Limb (tissue), 2 donors: ENCODE results near the gene CRIM1.
"Not testable (repeated sequence)": the region's sequence is repeated elsewhere in the genome, so short reads cannot be mapped to it uniquely, and the experiment has no call there.

Source experiments
- DNase-seq, 2 donors: peaks; one replicate each; pipeline ENCODE4 v3.0.0-alpha.2; 2016; ENCODE audit errors: extremely low spot score in 2 of 2

CRIM1 gene, protein sequence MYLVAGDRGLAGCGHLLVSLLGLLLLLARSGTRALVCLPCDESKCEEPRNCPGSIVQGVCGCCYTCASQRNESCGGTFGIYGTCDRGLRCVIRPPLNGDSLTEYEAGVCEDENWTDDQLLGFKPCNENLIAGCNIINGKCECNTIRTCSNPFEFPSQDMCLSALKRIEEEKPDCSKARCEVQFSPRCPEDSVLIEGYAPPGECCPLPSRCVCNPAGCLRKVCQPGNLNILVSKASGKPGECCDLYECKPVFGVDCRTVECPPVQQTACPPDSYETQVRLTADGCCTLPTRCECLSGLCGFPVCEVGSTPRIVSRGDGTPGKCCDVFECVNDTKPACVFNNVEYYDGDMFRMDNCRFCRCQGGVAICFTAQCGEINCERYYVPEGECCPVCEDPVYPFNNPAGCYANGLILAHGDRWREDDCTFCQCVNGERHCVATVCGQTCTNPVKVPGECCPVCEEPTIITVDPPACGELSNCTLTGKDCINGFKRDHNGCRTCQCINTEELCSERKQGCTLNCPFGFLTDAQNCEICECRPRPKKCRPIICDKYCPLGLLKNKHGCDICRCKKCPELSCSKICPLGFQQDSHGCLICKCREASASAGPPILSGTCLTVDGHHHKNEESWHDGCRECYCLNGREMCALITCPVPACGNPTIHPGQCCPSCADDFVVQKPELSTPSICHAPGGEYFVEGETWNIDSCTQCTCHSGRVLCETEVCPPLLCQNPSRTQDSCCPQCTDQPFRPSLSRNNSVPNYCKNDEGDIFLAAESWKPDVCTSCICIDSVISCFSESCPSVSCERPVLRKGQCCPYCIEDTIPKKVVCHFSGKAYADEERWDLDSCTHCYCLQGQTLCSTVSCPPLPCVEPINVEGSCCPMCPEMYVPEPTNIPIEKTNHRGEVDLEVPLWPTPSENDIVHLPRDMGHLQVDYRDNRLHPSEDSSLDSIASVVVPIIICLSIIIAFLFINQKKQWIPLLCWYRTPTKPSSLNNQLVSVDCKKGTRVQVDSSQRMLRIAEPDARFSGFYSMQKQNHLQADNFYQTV

DNA sequence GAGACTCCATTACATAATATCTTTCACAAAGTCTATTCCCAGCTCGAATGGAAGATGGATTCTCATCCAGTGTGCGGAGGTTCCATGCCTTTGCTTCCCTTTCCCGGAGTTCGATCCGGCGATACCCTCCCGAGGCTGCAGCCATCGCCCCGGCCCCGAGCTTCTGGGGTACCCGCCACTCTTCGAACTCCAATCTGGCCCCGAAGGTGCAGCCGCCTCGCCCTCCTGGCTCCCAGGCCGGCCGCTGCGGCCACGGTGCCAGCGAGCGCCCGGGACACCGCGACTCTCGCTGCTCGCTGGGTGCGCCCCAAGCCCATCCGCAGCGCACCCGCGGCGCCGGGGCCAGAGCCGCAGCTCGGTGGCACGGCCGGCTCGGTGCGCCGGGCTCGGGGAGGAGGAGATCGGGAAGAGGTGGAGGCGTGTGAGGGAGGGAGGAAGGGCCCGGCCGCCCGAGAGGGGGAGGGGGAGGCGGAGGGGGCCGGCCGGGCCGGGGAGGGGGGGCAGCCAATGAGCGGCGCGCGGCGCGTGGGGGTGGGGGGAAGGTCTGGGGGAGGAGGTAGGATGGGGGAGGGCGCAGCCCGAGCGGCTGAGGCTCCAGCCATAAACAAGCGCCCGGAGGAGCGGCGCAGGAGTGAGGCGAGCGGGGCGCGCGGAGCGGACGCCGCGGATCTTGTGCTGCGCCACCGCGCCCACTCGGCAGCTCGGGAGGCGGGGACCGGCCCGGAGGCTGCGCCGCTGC is at the start of gene CRIM1:
TSS of gene CRIM1 (plus strand) at position 628 of the 739 bp plus-strand sequence. CDS start 515 bp downstream, outside the sequence.
- peak; percentile 87 to 95 for DNase-seq

DNA sequence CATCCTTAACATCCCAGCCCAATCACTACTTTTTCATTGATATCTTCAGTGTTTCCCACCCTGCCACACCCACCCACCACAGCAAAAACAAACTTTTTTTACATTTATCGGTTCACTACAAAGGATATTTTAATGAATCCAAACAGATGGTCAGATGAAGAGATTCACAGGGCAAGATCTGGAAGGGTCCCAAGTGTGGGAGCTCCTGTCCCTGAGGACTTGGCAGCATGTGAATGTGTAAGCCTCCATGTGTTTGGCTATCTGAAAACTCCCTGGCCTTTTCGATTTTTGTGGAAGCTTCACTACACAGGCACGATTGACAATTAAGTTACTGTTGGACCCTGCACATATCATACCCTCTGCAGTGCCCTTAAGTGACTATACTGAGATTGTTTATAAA is 48.1 kb upstream of the CRIM1 start:
- no peak for DNase-seq

DNA sequence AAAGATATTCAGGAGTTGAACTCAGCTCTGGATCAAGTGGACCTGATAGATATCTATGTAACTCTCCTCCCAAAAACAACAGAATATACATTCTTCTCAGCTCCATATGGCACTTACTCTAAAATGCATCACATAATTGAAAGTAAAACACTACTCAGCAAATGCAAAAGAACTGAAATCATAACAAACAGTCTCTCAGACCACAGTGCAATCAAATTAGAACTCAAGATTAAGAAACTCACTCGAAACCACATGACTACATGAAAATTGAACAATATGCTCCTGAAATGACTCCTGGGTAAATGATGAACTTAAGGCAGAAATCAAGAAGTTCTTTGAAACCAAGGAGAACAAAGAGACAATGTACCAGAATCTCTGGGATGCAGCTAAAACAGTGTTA is 45.1 kb upstream of the CRIM1 start:
- not testable (repeated sequence) for DNase-seq

DNA sequence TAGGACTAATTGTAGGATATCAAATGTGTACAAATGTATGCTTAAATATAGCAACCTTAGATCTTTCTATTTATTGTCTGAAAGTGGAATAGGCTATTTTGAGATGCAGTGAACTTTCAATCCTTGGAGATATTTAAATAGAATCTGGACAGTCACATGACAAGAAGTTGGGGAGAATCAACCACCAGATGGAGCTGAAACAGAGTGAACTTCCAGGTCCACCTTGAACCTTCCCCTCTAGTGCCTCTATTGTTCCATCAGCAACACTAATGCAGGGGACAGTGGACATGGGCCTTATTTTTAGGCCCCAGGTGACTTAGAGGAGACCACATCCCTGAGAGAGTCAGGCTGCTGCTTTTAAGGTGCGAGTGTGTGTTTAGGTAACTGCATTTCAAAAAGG is 37.0 kb upstream of the CRIM1 start:
- DNase-seq: no peak

DNA sequence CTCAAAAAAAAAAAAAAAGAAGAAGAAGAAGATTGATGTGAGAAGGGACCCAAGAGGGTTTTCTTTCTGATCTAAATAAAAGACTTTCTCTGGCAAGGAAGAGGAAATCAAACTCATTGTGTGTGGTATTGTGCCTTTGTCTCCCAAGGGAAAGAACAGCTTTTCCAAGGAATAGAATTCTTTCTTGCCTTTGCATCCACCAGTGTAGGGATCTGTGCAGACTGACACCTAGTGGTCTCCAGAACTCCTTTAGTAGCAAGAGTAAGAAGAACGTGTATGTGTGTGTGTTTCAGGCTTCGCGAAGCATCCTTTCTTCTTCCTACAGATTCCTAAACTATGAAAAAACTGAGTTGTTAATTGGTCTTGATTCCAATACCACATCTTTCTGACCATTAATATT is 33.5 kb upstream of the CRIM1 start:
- DNase-seq: peak in 1 of 2 donors; percentile 28

DNA sequence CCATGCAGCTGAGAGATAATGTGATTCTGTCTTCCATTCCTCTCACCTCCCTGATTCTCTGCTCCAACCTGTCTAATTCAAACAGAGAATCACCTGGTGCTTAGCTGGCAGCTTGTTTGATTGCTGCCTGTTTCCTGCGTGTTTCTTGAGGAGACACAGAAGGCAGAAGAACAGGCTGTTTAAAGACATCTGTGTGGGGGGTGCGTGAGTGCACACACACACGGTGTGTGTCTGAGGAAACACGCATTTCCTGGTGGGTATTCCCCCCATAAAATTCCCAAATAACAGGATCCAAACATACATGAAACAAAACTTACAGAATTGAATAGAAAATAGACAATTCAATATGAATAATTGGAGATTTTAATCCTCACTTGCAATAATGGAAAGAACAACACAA is 29.3 kb upstream of the CRIM1 start:
- no peak for DNase-seq

DNA sequence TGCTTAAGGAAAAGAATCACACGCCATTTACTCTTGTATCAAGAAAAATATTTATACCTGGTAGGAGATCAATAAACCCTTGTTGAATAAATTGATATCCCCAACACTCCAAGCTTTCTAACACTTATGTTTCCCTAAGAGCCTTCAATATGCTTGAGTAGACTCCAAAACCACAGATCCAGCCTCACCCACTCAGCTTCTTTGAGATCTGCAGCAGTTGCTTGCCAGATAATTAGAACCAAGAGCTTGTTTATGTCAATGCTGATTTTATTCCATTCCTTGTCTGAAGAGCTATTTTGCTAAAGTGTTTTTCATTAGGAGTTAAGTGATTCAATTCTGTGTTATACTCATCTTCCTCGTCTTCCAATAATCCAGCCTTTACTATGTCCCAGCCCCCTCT is 26.3 kb upstream of the CRIM1 start:
- DNase-seq: no peak

DNA sequence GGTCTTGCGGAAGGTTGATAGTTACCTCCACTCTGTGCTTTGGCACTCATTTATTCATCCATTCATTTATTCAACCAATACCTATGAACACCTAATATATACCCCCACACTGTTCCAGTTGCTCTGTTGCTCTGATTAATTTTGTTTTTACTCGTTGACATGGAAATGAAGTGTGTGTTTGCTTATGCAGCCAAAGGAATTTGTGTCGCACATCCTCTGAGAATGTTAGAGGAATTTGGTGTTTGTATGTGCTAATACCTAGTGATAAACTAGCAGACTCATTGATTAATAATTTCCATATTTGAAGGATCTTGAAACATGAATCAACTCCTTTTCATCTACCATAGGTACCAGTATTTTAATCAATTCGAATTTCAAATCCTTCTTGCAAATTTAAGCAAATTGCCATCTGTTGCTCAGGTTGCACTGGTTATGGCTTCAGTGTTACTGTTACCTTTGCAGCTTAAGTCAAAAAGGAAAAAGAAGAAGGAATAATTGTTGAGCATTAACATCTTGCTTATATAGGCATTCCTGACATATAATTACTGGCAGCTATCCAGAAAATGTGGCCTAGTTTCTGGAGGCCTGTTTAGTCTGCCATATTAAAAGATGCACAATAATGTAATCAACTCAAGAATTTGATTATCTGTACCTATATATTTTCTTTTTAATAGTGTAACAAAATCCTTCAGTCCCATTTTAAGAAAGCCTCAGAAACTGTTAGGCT is 25.7 kb upstream of the CRIM1 start:
- DNase-seq: no peak

DNA sequence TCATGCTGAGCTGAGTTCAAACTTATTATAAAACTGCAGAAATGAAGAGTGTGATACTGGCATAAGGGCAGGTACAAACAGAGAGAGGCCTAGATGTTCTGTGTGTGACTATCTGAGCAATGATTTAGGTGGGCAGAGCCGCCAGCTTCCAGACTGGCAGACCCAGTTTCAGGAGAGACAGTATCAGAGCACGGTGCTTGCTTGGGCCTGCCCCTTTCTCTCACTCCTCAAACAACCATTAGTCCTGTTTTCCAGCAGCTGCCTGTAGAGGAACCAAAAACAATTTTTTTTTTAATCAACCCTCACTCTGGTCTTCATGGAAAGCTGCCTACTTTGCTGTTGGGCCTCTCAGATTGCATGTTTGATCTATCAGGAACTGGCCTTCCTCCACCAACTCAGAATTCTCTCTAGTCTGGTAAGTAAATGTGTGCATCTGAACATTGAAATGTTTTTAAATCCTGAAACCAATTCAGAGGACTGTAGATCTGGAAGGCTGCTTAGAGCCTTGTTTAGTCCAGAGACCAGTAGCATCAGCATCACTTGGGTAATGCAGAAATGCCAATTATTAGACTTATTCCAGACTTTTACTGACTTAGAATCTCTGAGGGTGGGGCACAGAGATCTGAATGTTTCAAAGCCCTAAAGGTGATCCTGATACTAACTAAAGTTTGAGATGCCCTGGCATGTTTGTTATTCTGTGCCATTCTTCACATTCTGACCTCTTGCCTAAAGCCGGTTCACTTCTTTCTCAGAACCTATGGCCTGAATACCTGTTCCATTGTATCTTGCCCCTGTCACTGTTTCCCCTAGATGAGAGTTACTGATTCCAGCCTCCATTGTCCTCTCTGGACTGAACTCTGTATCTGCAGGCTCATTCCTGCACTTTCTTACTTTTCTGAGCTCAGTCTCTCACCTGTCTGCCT is 24.8 kb upstream of the CRIM1 start:
- peak in 1 of 2 donors; percentile 13 for DNase-seq

DNA sequence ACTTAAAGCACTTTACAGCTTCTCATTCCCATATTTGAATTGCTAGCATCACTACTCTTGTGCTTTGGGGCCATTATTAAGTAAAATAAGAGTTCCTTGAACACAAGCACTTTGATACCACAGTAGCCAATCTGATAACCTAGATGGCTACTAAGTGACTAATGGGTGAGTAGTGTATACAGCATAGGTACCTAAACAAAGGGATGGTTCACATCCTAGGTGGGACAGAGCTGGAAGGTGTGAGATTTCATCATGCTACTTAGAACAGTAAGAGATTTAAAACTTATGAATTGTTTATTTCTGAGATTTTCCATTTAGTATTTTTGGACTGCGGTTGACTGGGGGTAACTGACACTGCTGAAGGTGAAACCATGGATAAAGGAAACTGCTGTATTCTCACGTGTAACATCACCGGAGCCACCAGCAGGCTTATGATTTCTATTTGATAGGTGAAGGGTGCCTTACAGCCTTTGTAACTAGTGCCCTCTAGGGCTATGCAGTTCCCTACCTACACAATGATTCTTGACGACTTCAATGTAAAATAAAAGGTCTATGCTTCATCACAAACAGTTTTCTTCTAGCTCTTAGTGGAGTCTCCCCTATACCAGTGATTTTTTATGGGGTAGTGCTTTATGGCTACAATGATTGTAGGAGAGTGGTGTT is 22.1 kb upstream of the CRIM1 start:
- no peak for DNase-seq

DNA sequence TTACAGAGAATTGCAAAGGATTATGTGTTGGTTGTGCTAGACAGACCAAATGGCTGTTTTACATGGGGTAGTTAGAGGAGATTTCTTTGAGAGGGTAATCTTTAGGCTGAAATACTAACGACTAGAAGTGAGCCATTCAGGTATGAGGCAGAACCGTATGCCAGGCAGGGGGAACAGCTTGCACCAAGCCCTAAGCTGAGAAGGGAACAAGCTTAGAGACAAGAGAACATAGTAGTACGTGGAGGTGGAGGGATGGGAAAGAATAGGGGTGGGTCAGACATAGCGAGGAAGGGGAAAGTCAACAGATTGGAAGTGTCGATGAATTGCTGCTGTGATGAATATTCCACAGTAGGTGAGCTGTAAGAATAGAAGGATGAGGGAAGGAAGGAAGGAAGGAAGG is 20.0 kb upstream of the CRIM1 start:
- DNase-seq: no peak

DNA sequence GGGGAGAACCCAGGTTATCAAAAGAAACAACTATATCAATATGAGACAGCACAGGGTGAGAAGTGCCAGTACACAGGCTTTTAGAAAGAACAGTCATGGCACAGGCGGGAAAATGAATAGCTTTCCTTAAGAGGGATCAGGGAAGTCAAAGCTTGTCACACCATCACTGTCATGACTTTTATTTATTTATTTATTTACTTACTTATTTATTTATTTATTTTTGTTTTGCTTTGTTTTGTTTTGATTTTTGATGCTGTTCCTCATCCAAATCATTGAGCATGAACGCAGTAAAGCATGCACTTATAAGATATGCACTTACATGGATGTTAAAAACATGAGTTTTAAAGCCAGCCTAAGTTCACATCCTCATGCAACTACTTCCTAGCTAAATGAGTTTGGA is 19.3 kb upstream of the CRIM1 start:
- no peak for DNase-seq

DNA sequence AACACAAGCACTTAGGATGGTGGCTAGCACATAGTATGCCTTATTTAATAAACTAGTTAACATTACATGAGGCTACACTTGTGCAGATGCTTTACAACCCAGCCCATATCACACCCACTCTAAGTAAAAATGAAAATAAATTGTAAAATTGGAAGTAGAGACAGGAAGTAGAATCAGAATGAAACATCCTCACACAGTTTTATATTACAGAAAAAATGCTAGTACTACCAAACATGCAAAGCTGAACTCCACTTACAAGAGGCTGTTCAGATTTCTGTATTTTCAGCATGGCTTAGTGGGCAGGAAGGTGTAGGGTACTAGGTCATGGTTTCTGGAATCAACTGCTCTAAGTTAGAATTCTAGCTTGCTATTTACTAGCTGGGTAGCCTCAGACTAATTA is 18.2 kb upstream of the CRIM1 start:
- no peak for DNase-seq

DNA sequence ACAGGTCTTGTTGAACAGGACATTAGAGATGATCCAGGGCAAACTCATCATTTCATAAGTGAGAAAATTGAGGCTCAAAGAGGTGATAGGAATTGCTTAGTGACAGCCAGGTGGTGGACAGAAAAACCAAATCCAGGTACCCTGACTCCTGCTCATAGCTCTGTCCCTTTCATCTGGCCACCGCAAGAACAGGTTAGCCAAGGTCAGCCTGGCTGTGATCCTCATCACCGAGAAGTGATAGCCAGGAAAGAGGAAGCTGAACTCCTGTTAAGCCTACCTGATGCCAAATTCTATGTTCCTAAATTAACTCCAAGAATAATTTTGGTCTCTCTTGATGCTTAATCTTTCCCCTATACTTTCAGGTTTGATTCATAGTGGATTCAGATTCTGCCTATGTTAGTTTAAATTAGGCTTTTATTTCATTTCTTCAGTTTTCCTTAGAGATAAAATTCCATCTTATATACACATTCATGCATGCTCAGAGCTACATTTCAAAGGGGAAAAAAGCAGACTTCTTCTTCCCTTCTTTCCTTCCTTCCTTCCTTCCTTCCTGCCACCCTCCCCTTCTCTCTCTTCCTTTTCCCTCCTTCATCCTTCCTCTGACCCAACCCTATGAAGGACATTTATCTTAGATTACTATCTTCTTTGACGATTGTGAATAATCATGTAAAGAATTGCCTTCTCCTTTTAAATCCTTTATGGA is 17.3 kb upstream of the CRIM1 start:
- no peak for DNase-seq

DNA sequence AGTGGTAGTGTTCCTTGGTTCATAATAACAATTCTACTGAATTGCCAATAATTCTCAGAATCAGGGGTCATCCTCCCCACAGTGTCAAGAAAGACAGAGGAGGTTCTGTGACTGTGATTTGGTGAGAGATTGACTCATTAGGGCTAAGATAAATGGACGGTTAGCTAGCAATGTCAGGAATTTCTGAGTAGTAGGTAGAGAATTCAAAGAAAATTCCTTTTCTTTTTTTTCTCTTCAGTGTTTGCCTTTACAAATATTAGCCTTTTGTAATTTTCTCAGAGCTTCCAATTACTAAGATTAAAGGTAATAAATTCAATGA is 16.8 kb upstream of the CRIM1 start:
- no peak for DNase-seq

DNA sequence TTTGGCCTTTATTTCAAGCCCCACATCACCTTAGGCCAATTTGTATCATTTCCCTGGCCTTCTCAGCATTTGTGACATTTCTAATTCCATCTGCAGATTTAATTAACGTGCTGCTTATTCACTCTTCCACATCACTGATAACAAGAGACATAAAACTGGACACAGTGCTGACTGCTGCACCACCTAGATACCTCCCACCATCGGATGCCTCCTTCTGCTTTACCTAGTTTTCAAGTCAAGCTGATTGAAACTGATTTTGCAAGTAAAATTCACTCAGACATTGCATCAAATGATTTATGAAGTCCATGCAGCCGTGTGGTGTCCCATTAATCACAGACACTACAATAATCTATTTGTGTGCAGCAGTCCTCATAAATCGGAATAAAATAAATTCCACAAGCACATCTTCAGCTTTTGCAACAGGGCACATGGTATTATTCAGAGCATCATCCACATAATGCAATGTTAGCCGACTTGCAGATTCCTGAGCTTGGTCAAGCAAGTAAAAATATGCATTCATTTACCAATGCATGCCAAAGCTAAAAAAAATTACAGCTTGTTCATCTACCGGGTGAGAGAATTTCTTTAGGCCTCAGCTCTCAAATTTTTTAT is 15.9 kb upstream of the CRIM1 start:
- no peak for DNase-seq

DNA sequence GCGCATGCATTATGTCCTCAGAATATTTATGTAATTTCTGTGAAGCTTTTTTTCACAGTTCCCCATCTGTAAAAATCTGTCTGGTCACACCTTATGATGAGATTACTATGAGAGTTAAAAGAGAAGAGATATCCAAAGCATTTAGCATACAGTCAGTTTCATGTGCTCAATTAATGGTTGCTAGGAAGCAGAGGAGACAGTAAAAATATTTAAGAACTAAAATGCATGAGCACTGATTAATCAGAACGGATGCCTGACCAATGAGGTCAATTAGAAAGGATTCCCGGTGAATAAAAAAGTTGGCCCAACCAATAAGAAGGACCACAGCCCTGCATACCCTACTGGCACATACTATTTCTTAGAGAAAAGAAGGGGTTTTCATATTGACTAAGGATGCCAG is 12.0 kb upstream of the CRIM1 start:
- no peak for DNase-seq

DNA sequence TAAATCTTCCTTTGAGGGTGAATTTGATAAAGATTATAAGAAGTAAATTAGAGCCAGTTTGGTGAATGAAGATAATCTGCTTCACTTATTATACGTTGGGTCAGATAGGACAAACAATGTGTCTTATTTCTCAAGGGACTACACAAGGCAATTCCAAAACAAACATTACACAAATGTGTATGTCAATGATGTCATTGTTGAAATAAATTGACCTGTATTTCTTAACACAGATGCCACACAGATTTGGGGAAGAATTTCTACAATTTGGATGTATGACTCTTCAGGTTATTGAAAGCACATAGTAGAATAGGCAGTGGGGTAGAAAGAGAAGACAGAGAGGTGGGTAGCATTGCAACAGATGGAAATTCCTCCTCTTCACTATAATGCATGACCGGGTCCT is 6.9 kb upstream of the CRIM1 start:
- no peak for DNase-seq
